22Rv1 (cell line): Measurements from ENCODE around the gene PAQR8.

ENCODE experiments used
- ZFX ChIP-seq: fragments of 450-650 bp; IDR thresholded peaks from 2 replicates; pipeline ENCODE4 v1.6.1; 2017; ENCODE audit warnings: antibody characterized with exemption, borderline replicate concordance
- TF ChIP-seq, protein P1 (sequence below): fragments of 450-650 bp; IDR thresholded peaks from 2 replicates; pipeline ENCODE4 v1.5.1; 2017; ENCODE audit warnings: mild to moderate bottlenecking

DNA sequence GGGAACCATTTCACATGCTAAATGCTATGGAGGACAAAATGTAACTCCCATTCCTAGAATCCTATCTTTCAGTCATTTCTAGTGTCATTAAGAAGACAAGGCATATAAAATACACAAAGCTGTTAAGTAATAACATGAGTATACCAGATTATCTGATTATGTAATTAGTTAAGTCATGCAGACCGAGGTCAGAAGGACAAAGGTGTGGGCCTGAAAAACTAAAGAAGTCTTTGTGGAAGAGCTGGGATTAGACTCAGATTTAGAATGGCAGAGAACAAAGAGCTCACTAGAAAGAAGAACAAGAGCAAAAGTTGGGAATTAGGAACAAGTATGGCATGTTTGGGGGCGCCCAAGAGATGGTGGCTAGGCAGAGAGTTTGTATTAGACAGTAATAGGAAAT, 95.1 kb downstream of the PAQR8 start:
- TF ChIP-seq, protein P1, sequence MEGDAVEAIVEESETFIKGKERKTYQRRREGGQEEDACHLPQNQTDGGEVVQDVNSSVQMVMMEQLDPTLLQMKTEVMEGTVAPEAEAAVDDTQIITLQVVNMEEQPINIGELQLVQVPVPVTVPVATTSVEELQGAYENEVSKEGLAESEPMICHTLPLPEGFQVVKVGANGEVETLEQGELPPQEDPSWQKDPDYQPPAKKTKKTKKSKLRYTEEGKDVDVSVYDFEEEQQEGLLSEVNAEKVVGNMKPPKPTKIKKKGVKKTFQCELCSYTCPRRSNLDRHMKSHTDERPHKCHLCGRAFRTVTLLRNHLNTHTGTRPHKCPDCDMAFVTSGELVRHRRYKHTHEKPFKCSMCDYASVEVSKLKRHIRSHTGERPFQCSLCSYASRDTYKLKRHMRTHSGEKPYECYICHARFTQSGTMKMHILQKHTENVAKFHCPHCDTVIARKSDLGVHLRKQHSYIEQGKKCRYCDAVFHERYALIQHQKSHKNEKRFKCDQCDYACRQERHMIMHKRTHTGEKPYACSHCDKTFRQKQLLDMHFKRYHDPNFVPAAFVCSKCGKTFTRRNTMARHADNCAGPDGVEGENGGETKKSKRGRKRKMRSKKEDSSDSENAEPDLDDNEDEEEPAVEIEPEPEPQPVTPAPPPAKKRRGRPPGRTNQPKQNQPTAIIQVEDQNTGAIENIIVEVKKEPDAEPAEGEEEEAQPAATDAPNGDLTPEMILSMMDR, result no peak
- no peak for TF ChIP-seq ZFX
